HEK293 (cell line): ENCODE results near the gene VPS54.

Source experiments
- CTCF ChIA-PET: fragments of 350-600 bp; formaldehyde crosslinking; extraction: SDS; loops from one replicate; lab custom pipeline; 2021; ENCODE audit warnings: antibody characterized with exemption; lab: Yijun Ruan, JAX
- POLR2A ChIA-PET: fragments of 300-600 bp; formaldehyde crosslinking; extraction: SDS; loops from one replicate; lab custom pipeline; 2020; ENCODE audit warnings: antibody characterized with exemption, inconsistent platforms; lab: Yijun Ruan, JAX
- H3K27ac ChIP-seq: fragments of 200-500 bp; sonication (Bioruptor generic); 2 replicates; pipeline ENCODE4 v1.5.1; 2014; ENCODE audit warnings: low read depth, low read length, control low read depth, inconsistent platforms; ENCODE audit errors: extremely low read depth
- H3K36me3 ChIP-seq, 2 experiments: fragments of 200-500 bp in 1 of 2; sonication (Bioruptor generic) in 1 of 2; 1 replicate in 1 of 2; 2 replicates in 1 of 2; pipeline ENCODE4 v1.5.1; 2014 to 2017; ENCODE audit warnings: inconsistent platforms in 2 of 2, low read length in 2 of 2; ENCODE audit not compliant: control insufficient read depth in 2 of 2, insufficient read depth in 1 of 2
- H3K4me1 ChIP-seq: fragments of 200-500 bp; sonication (Bioruptor generic); 2 replicates; pipeline ENCODE4 v1.5.1; 2014; ENCODE audit warnings: mild to moderate bottlenecking, low read length, inconsistent platforms; ENCODE audit not compliant: control insufficient read depth, insufficient read depth
- H3K4me3 ChIP-seq: 2 replicates; pipeline ENCODE4 v1.5.1; 2011; ENCODE audit warnings: low read depth, mild to moderate bottlenecking, control low read depth, low read length, moderate library complexity
- H3K9me3 ChIP-seq: fragments of 200-500 bp; sonication (Bioruptor generic); 2 replicates; pipeline ENCODE4 v1.5.1; 2014; ENCODE audit warnings: low read depth, low read length, inconsistent platforms; ENCODE audit not compliant: control insufficient read depth, insufficient read depth
- BCL11B ChIP-seq: fragments of 450-650 bp; formaldehyde crosslinking; IDR thresholded peaks from 2 replicates; pipeline ENCODE4 v1.5.1; 2016; ENCODE audit warnings: low read depth, missing biosample characterization, missing genetic modification characterization
- HOXD13 ChIP-seq: sonication (generic); formaldehyde crosslinking; IDR thresholded peaks from 2 replicates; pipeline ENCODE4 v1.8.0; 2022; ENCODE audit warnings: missing genetic modification reagents, borderline replicate concordance
- IKZF3 ChIP-seq: fragments of 450-650 bp; IDR thresholded peaks from 2 replicates; pipeline ENCODE4 v1.5.0; 2018; ENCODE audit warnings: missing biosample characterization, mild to moderate bottlenecking, missing genetic modification characterization, moderate library complexity
- KLF8 ChIP-seq: fragments of 450-650 bp; formaldehyde crosslinking; IDR thresholded peaks from 2 replicates; pipeline ENCODE4 v1.5.1; 2016; ENCODE audit warnings: missing biosample characterization, missing genetic modification characterization
- OVOL3 ChIP-seq: fragments of 450-650 bp; formaldehyde crosslinking; IDR thresholded peaks from 2 replicates; pipeline ENCODE4 v1.5.1; 2016; ENCODE audit warnings: missing biosample characterization, missing genetic modification characterization
- SALL2 ChIP-seq: fragments of 450-650 bp; formaldehyde crosslinking; IDR thresholded peaks from 2 replicates; pipeline ENCODE4 v1.5.0; 2017; ENCODE audit warnings: missing biosample characterization, mild to moderate bottlenecking, missing genetic modification characterization, borderline replicate concordance
- ZBTB1 ChIP-seq: fragments of 450-650 bp; formaldehyde crosslinking; IDR thresholded peaks from 2 replicates; pipeline ENCODE4 v1.5.1; 2016; ENCODE audit warnings: missing biosample characterization, missing genetic modification characterization
- ZBTB48 ChIP-seq: fragments of 450-650 bp; formaldehyde crosslinking; IDR thresholded peaks from 2 replicates; pipeline ENCODE4 v1.5.1; 2016; ENCODE audit warnings: missing biosample characterization, missing genetic modification characterization
- ZBTB8A ChIP-seq: fragments of 450-650 bp; formaldehyde crosslinking; IDR thresholded peaks from 2 replicates; pipeline ENCODE4 v1.5.1; 2016; ENCODE audit warnings: missing biosample characterization, missing genetic modification characterization
- ZNF133 ChIP-seq: fragments of 450-650 bp; formaldehyde crosslinking; IDR thresholded peaks from 2 replicates; pipeline ENCODE4 v1.5.1; 2016; ENCODE audit warnings: missing biosample characterization, missing genetic modification characterization
- ZNF140 ChIP-seq: fragments of 450-650 bp; formaldehyde crosslinking; IDR thresholded peaks from 2 replicates; pipeline ENCODE4 v1.5.1; 2016; ENCODE audit warnings: missing biosample characterization, missing genetic modification characterization
- ZNF146 ChIP-seq: fragments of 450-650 bp; formaldehyde crosslinking; IDR thresholded peaks from 2 replicates; pipeline ENCODE4 v1.5.1; 2016; ENCODE audit warnings: missing biosample characterization, missing genetic modification characterization
- ZNF184 ChIP-seq: fragments of 450-650 bp; IDR thresholded peaks from 2 replicates; pipeline ENCODE4 v1.5.1; 2018; ENCODE audit warnings: missing biosample characterization, mild to moderate bottlenecking, missing genetic modification characterization
- ZNF19 ChIP-seq: fragments of 450-650 bp; formaldehyde crosslinking; IDR thresholded peaks from 2 replicates; pipeline ENCODE4; 2016; ENCODE audit warnings: missing biosample characterization, missing genetic modification characterization, low read depth
- ZNF221 ChIP-seq: fragments of 450-650 bp; formaldehyde crosslinking; IDR thresholded peaks from 2 replicates; pipeline ENCODE4 v1.5.1; 2017; ENCODE audit warnings: missing biosample characterization, missing genetic modification characterization, borderline replicate concordance
- ZNF311 ChIP-seq: fragments of 450-650 bp; formaldehyde crosslinking; IDR thresholded peaks from 2 replicates; pipeline ENCODE4 v1.5.1; 2017; ENCODE audit warnings: missing biosample characterization, missing genetic modification characterization, borderline replicate concordance
- ZNF335 ChIP-seq: fragments of 450-650 bp; formaldehyde crosslinking; conservative IDR thresholded peaks from 2 replicates; pipeline ENCODE4 v1.5.1; 2016; ENCODE audit warnings: missing biosample characterization, missing genetic modification characterization
- ZNF366 ChIP-seq: fragments of 450-650 bp; formaldehyde crosslinking; conservative IDR thresholded peaks from 2 replicates; pipeline ENCODE4 v1.5.1; 2016; ENCODE audit warnings: missing biosample characterization, missing genetic modification characterization
- ZNF433 ChIP-seq: fragments of 450-650 bp; formaldehyde crosslinking; IDR thresholded peaks from 2 replicates; pipeline ENCODE4 v1.5.1; 2016; ENCODE audit warnings: missing biosample characterization, missing genetic modification characterization, low read depth
- ZNF48 ChIP-seq: fragments of 450-650 bp; formaldehyde crosslinking; IDR thresholded peaks from 2 replicates; pipeline ENCODE4 v1.5.1; 2016; ENCODE audit warnings: missing biosample characterization, missing genetic modification characterization
- ZNF626 ChIP-seq: fragments of 450-650 bp; sonication (Bioruptor Pico); formaldehyde crosslinking; IDR thresholded peaks from 2 replicates; pipeline ENCODE4 v1.5.1; 2018; ENCODE audit warnings: missing biosample characterization, missing genetic modification characterization, inconsistent platforms
- ZNF629 ChIP-seq: fragments of 450-650 bp; formaldehyde crosslinking; IDR thresholded peaks from 2 replicates; pipeline ENCODE4 v1.5.1; 2017; ENCODE audit warnings: missing biosample characterization, missing genetic modification characterization
- ZNF660 ChIP-seq: fragments of 450-650 bp; IDR thresholded peaks from 2 replicates; pipeline ENCODE4 v1.5.1; 2018; ENCODE audit warnings: missing biosample characterization, mild to moderate bottlenecking, missing genetic modification characterization
- ZNF76 ChIP-seq: fragments of 450-650 bp; formaldehyde crosslinking; IDR thresholded peaks from 2 replicates; pipeline ENCODE4; 2016; ENCODE audit warnings: low read depth, missing biosample characterization, missing genetic modification characterization, borderline replicate concordance
- ZNF768 ChIP-seq: fragments of 450-650 bp; formaldehyde crosslinking; IDR thresholded peaks from 2 replicates; pipeline ENCODE4 v1.5.1; 2018; ENCODE audit warnings: missing biosample characterization, mild to moderate bottlenecking, missing genetic modification characterization
- ZNF777 ChIP-seq: fragments of 450-650 bp; formaldehyde crosslinking; IDR thresholded peaks from 2 replicates; pipeline ENCODE4 v1.5.1; 2017; ENCODE audit warnings: missing biosample characterization, missing genetic modification characterization, borderline replicate concordance
- ZXDB ChIP-seq: fragments of 450-650 bp; formaldehyde crosslinking; IDR thresholded peaks from 2 replicates; pipeline ENCODE4 v1.5.1; 2016; ENCODE audit warnings: missing biosample characterization, missing genetic modification characterization
- TF ChIP-seq, protein P1 (sequence below): sonication (generic); formaldehyde crosslinking; IDR thresholded peaks from 2 replicates; pipeline ENCODE4 v1.8.1; 2022; ENCODE audit warnings: mild to moderate bottlenecking, moderate library complexity, missing genetic modification reagents
- TF ChIP-seq, protein P2 (sequence below): fragments of 450-650 bp; formaldehyde crosslinking; IDR thresholded peaks from 2 replicates; pipeline ENCODE4 v1.5.0; 2017; ENCODE audit warnings: missing biosample characterization, missing genetic modification characterization, borderline replicate concordance
- TF ChIP-seq, protein P3 (sequence below): fragments of 450-650 bp; formaldehyde crosslinking; IDR thresholded peaks from 2 replicates; pipeline ENCODE4 v1.5.1; 2016; ENCODE audit warnings: missing biosample characterization, missing genetic modification characterization, borderline replicate concordance
- TF ChIP-seq, protein P4 (sequence below): fragments of 450-650 bp; formaldehyde crosslinking; IDR thresholded peaks from 2 replicates; pipeline ENCODE4 v1.5.1; 2016; ENCODE audit warnings: missing biosample characterization, missing genetic modification characterization

VPS54 gene

DNA sequence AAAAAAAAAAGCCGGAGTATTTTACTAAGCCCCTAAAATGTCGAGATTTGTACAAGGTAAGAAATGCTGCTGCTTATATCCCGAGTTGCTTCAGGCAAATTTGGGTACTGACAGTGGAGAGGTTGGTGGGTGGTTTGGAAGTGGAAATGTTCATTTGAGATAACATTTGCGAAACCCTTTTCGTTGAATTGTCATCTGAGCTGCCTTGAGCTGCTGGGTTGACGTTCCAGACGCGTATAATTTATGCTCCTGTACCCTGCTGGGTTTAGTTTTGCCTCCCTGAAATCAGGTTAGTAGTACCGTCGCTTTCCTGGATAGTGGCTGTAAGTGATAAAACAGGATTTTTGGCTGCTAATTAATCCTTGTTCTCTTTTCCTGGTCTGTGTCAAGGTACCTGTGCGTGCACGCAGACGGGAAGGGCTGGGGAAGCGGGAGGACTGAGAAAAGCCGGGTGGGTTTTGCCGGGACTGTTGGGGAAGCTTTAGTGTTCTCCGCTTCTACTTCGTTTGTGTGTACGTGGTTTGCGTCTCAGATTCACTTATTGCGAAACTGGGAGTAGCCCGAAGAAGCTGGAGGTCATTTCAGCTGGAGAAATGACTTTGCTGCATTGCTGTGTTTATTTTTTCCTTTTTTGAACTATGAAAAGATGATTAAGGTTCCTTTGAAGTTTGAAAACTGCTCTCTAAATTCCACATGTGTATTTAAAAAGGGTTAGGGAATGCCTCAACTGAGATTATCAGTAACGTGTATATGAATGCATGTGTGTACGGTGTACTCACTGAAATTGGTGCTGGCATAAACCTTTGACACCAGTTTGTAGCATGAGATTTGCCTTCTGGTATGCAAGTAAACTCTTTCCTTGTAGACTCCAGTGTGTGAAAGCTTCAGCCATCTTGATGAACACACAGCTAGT is 176.8 kb downstream of the VPS54 start:
- Histone ChIP-seq H3K4me3 (peak overlapping the region; percentile 68), H3K27ac (peak overlapping the region; percentile 98; the same call in 1 of the 2 replicates), H3K36me3 (no peaks in the 10 kb centered on the region), H3K4me1 (peaks cover 13% of the 10 kb centered on the region), H3K9me3 (no peaks in the 10 kb centered on the region)
- CTCF ChIA-PET = interaction anchor here (0.6 to 1.1 kb wide), 7 partner anchors 18 to 294 kb away, joined by 3 to 9 read pairs (median 3); no protein-coding TSS in a partner anchor
- POLR2A ChIA-PET = interaction anchor here (0.6 to 3.6 kb wide), 24 partner anchors 8 to 1017 kb away, joined by 3 to 40 read pairs (median 4); partner anchors contain the start of genes AFTPH, MDH1 and WDPCP
- TF ChIP-seq ZNF146 = no peak
- TF ChIP-seq ZNF76 (tag by site-specific recombination) = no peak
- TF ChIP-seq, protein P1, sequence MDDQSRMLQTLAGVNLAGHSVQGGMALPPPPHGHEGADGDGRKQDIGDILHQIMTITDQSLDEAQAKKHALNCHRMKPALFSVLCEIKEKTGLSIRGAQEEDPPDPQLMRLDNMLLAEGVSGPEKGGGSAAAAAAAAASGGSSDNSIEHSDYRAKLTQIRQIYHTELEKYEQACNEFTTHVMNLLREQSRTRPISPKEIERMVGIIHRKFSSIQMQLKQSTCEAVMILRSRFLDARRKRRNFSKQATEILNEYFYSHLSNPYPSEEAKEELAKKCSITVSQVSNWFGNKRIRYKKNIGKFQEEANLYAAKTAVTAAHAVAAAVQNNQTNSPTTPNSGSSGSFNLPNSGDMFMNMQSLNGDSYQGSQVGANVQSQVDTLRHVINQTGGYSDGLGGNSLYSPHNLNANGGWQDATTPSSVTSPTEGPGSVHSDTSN (CRISPR knock-in tag) = no peak
- no peak for TF ChIP-seq ZBTB1 (tag by site-specific recombination)
- TF ChIP-seq ZNF184 (tag by site-specific recombination) = no peak
- TF ChIP-seq, protein P2, sequence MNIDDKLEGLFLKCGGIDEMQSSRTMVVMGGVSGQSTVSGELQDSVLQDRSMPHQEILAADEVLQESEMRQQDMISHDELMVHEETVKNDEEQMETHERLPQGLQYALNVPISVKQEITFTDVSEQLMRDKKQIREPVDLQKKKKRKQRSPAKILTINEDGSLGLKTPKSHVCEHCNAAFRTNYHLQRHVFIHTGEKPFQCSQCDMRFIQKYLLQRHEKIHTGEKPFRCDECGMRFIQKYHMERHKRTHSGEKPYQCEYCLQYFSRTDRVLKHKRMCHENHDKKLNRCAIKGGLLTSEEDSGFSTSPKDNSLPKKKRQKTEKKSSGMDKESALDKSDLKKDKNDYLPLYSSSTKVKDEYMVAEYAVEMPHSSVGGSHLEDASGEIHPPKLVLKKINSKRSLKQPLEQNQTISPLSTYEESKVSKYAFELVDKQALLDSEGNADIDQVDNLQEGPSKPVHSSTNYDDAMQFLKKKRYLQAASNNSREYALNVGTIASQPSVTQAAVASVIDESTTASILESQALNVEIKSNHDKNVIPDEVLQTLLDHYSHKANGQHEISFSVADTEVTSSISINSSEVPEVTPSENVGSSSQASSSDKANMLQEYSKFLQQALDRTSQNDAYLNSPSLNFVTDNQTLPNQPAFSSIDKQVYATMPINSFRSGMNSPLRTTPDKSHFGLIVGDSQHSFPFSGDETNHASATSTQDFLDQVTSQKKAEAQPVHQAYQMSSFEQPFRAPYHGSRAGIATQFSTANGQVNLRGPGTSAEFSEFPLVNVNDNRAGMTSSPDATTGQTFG (tag by site-specific recombination) = no peak
- TF ChIP-seq ZNF626 = no peak
- TF ChIP-seq ZNF140 (tag by site-specific recombination) = no peak
- TF ChIP-seq ZNF629 (tag by site-specific recombination) = no peak
- TF ChIP-seq ZBTB48 (tag by site-specific recombination) = no peak
- no peak for TF ChIP-seq OVOL3 (tag by site-specific recombination)
- 0 out of 2 replicates have a peak, but pooled peaks have one; percentile 5 for TF ChIP-seq ZNF366 (tag by site-specific recombination)
- TF ChIP-seq ZNF48 (tag by site-specific recombination) = no peak
- TF ChIP-seq ZBTB8A (tag by site-specific recombination) = no peak
- TF ChIP-seq SALL2 (tag by site-specific recombination) = no peak
- no peak for TF ChIP-seq BCL11B
- no peak for TF ChIP-seq ZNF221
- peak; percentile 59; the same call in 1 of the 2 replicates for TF ChIP-seq ZNF133 (tag by site-specific recombination)
- no peak for TF ChIP-seq KLF8 (tag by site-specific recombination)
- TF ChIP-seq, protein P3, sequence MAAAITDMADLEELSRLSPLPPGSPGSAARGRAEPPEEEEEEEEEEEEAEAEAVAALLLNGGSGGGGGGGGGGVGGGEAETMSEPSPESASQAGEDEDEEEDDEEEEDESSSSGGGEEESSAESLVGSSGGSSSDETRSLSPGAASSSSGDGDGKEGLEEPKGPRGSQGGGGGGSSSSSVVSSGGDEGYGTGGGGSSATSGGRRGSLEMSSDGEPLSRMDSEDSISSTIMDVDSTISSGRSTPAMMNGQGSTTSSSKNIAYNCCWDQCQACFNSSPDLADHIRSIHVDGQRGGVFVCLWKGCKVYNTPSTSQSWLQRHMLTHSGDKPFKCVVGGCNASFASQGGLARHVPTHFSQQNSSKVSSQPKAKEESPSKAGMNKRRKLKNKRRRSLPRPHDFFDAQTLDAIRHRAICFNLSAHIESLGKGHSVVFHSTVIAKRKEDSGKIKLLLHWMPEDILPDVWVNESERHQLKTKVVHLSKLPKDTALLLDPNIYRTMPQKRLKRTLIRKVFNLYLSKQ (tag by site-specific recombination) = no peak
- no peak for TF ChIP-seq ZXDB (tag by site-specific recombination)
- TF ChIP-seq HOXD13 (CRISPR knock-in tag) = no peak
- no peak for TF ChIP-seq ZNF777 (tag by site-specific recombination)
- TF ChIP-seq ZNF660 (tag by site-specific recombination) = peak; percentile 11; the same call in 1 of the 2 replicates
- TF ChIP-seq ZNF335 = 0 out of 2 replicates have a peak, but pooled peaks have one; percentile 4
- no peak for TF ChIP-seq ZNF433
- peak; percentile 13; the same call in 1 of the 2 replicates for TF ChIP-seq IKZF3
- TF ChIP-seq, protein P4, sequence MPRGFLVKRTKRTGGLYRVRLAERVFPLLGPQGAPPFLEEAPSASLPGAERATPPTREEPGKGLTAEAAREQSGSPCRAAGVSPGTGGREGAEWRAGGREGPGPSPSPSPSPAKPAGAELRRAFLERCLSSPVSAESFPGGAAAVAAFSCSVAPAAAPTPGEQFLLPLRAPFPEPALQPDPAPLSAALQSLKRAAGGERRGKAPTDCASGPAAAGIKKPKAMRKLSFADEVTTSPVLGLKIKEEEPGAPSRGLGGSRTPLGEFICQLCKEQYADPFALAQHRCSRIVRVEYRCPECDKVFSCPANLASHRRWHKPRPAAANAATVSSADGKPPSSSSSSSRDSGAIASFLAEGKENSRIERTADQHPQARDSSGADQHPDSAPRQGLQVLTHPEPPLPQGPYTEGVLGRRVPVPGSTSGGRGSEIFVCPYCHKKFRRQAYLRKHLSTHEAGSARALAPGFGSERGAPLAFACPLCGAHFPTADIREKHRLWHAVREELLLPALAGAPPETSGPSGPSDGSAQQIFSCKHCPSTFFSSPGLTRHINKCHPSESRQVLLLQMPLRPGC = no peak
- TF ChIP-seq ZNF19 (tag by site-specific recombination) = no peak
- TF ChIP-seq ZNF768 (tag by site-specific recombination) = no peak
- TF ChIP-seq ZNF311 (tag by site-specific recombination) = no peak
